H54 (cell line): ENCODE results near the gene PLA2G4D.

ENCODE experiments used
- DNase-seq: peaks from one replicate; pipeline ENCODE4 v3.0.0; 2011; ENCODE audit warnings: low spot score, mixed read lengths; ENCODE audit not compliant: insufficient read length
- FAIRE-seq: peaks from 3 replicates; lab custom pipeline; 2011; peaks lifted over from hg19 to GRCh38; lab: Jason Lieb, UNC
- POLR2A ChIP-seq: IDR thresholded peaks from 2 replicates; pipeline ENCODE4 v1.6.1; 2011; ENCODE audit warnings: low read depth, mild to moderate bottlenecking, low read length

PLA2G4D gene

DNA sequence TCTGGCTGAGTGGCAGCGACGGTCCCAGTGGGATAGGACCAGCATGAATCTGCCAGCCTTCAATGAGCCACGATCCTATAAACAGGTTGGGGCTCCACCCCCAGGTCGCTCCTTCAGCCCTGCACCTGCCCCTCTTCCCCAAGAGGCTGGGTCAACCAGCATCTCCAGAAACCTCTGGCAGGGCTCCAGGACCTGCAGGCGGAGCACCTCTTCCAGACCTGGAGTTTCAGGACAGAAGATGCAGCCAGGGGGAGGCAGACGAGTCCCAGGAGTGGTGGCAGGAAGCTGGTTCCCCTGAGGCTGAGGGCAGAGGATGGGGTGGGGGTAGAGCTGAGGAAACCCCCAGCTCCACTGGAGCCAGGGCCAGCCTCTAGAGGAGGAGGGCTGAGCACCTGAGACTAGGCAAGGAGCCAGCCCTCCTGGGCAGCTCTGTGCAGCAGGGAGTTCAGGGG lies at the start of gene PLA2G4D:
Gene PLA2G4D, minus strand, starts transcription at position 51 of the 452 bp plus-strand sequence. CDS start 103 bp downstream, outside the sequence.
- TF ChIP-seq POLR2A, result no peak
- FAIRE-seq (no peak), DNase-seq (no peak)

DNA sequence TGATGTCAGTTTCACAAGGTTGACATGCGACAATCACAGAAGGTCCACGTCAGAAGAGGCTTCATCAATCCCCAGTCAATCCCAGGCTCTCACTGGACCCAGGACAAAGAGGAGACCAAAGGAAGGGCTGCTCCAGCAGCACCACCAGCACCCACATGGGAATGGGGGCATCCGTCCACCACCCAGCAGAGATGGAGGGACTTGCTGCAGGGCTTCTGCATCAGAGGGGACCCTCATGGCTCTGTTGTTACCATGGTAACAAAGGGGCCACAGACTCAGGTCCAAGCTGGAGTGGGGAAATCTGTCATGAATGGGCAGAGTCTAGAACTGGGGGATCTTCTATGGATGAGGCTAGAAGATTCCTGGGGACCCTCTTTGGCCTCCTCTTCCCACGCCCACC lies 49.0 kb upstream of the PLA2G4D start:
- DNase-seq, result no peak
- no peak for TF ChIP-seq POLR2A
- no peak for FAIRE-seq

DNA sequence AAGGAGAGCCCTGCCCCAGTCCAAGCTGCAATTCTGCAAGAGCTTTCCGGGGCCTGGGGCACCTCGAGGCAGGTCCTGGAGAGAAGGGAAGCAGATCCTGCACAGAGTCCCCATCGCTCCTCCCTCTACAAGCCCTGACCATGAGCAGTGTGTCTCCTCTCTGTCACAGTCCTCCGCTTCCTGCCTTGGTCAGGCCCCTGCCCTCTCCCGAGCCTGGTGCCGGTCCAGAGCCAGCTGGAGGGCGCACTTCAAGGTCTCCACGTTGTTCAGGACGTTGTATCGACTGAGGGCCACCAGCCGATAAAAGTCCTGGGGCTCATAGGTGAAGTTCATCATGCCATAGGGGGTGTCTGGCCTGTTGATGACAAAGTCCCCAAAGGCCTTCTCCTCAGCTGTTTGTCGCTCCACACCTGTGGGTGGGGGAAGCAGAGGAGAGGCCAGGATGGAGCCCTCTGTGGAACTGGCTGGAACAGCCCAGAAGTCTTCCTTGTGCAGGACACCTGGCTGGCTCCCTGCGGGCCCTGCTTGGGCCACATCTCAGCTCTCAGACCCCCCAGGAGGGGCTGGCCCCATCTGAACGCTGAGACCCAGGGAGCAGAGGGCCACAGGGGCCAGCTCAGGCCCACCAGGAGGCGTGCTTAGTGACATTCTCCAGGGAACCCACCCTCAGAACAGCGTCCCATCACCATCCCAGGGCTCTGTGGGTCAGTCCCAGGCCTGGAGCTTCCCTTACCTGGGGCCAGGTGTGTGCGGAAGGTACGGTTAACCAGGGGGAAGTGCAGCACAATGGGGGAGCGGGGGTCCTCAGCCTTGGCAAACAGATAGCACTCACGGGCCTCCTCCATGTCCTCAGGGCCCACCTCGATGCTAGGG lies 47.7 kb upstream of the PLA2G4D start:
- DNase-seq (no peak), FAIRE-seq (no peak)
- no peak for TF ChIP-seq POLR2A

GRCh38 chr15:42141246-42141645 lies 46.9 kb upstream of the PLA2G4D start:
- no peak for FAIRE-seq
- TF ChIP-seq POLR2A, result no peak
- DNase-seq, result no peak

GRCh38 chr15:42140383-42141070 lies 46.2 kb upstream of the PLA2G4D start:
- no peak for TF ChIP-seq POLR2A
- no peak for DNase-seq
- FAIRE-seq, result no peak

DNA sequence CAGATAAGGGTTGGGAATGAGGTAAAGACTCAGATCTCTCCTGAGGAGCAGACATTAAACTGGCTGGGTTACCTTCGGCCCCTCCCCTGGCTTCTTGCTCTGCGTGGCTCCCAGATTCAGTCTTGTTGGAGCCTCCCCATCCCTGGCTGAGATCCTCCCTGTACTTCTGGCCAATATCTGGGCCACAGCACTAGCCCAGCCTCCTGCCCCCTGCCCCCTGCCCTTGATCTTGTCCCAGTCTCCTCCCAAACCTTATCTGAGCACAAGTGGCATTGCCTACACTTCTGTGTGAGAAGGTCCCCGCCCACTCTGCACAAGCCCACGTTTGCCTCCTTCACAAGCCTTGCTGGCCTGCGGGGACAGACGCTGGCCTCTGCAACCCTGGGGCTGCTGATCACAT lies 45.2 kb upstream of the PLA2G4D start:
- DNase-seq (no peak), FAIRE-seq (no peak)

DNA sequence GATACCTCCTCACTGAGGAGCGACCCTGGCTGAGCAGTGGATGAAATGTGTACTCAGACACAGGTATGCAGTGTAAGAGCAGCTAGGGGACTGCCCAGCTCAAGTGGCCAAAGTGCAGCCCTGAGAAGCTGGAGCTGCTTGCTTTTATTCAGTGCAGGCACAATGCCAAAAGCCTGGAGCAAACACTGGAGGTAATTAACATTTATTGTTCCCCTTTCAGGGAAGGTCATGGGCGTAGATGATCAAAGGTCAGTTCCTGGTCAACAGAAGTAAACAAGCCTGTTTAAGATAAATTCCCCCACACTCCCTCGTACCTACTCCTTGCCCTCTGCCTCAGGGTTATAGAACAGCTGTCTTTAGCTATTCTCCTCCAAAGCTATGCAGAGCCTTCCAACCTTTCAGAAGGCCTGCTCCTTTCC lies 44.6 kb upstream of the PLA2G4D start:
- no peak for DNase-seq
- no peak for FAIRE-seq
- TF ChIP-seq POLR2A, result no peak

More for the DNA sequence above, 45.2 kb upstream of the PLA2G4D start:
- TF ChIP-seq POLR2A, result no peak

- DNase-seq, result no peak
- TF ChIP-seq POLR2A, result no peak
- FAIRE-seq, result no peak
Observed at GRCh38 chr15:42138411-42138810, 44.0 kb upstream of the PLA2G4D start.

DNA sequence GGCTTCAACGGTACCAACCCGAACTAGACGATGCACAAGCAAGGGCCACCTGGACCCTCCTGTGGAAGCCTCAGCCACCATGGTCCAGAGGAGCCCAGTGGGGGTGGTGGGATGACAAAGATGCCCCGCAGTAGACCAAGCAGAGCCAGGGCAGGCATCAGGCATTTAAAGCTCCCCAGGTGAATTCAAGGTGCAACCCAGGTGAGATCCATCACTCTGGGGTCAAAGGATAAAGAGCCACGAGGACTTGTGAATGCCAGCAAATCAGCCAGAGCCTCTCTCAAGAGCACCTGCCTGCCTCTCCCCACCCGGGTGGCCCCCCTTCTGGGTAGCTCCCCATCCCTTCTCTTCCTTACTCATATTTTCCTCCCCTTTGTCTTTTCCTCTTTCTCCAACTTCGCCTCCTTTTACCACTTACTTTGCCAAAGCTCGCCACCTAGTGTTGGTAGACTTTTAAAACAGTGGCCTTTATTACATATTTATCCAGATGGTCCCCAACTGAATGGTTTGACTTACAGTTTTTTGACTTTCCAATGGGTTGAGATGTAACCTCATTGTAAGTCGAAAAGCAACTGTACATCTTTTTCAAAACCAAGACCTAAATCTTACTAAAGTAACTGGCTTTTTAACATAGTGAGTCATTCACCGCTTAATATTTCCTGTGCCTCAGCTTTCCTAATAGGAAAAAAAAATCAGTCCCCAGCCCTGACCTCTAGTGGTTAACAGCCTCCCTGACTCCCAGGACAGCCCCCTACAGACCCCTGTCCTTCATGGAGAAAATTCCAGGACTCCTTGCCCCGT lies 43.3 kb upstream of the PLA2G4D start:
- FAIRE-seq, result no peak
- no peak for TF ChIP-seq POLR2A
- DNase-seq, result no peak

DNA sequence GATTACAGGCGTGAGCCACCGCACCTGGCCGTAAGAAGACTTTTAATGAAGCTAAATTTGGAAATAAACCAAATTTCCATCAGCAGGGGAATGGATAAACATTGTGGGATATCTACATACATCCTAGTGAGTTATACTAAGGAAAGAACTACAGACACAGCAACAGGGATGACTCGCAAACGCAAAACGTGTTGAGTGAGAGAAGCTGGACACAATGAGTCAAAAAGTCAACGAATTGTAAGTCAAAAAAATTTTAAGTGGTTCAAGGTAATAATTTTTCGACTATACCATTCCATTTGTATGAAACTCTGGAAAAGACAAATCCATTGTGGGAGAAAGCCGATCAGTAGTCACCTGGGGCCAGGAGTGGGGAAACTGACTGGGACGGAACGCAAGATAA lies 42.2 kb upstream of the PLA2G4D start:
- DNase-seq (no peak), FAIRE-seq (no peak)
- no peak for TF ChIP-seq POLR2A

- FAIRE-seq (no peak), DNase-seq (no peak)
- no peak for TF ChIP-seq POLR2A
Observed at GRCh38 chr15:42135351-42135750, 41.0 kb upstream of the PLA2G4D start.

DNA sequence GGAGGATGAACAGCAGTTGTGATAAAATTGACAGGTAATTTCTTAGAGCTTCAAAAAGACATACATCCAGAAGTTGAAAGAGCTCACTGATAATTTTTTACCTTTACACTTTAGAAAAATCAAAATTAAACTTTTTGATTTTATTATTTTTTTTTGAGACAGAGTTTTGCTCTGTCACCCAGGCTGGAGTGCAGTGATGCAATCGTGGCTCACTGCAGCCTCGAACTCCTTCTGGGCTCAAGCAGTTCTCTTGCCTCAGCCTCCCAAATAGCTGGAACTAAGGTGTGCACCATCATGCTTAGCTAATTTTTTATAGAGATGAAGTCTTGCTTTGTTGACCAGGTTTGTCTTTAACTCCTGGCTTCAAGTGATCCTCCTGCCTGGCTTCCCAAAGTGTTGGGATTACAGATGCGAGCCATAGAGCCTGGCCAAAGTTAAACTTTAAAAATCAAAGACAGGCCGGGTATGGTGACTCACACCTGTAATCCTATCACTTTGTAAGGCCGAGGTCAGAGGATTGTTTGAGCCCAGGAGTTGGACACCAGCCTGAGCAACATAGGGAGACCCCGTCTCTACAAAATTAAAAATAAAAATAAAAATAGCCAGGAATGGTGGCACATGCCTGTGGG lies 40.4 kb upstream of the PLA2G4D start:
- no peak for TF ChIP-seq POLR2A
- FAIRE-seq, result no peak
- DNase-seq, result no peak

GRCh38 chr15:42133886-42134502 lies 39.6 kb upstream of the PLA2G4D start:
- peak; percentile 63 for DNase-seq
- no peak for TF ChIP-seq POLR2A
- no peak for FAIRE-seq
